Measurements from ENCODE around the gene CSAD. TPM values are rescaled to one million over a fixed set of nuclear protein-coding genes. Genes with fewer than 3 reads are reported as not detected.

CSAD gene
- total RNA-seq, 6 experiments from 2014 or later = 13.9 to 17.1 (median 16.0) TPM

GRCh38 chr12:53214687-53215455 lies 34.1 kb upstream of the CSAD start:
- Mint-ChIP-seq H3K36me3 (ENCODE audit: low read depth) (peaks cover 23% of the 10 kb centered on the region; the same call in 1 of the 2 replicates), H3K9me3 (no peaks in the 10 kb centered on the region), H3K27ac (peak overlapping the region; percentile 89), H3K4me1 (ENCODE audit: low read depth) (peaks cover 66% of the 10 kb centered on the region), H3K27me3 (ENCODE audit: insufficient read depth) (peaks cover 6% of the 10 kb centered on the region), H3K4me3 (no peak overlapping the region)
- TF ChIP-seq CTCF (IDR thresholded peaks at IDR 0.05) = no peak
- DNase-seq = no peak

GRCh38 chr12:53214221-53214620 lies 33.5 kb upstream of the CSAD start:
- peaks cover 19% of the 10 kb centered on the region; the same call in 1 of the 2 replicates for H3K36me3 Mint-ChIP-seq (ENCODE audit: low read depth)
- no peak for TF ChIP-seq CTCF (IDR thresholded peaks at IDR 0.05)
- H3K27ac Mint-ChIP-seq = peak overlapping the region; percentile 18; the same call in 1 of the 2 replicates
- H3K27me3 Mint-ChIP-seq (ENCODE audit: insufficient read depth) = peaks cover 6% of the 10 kb centered on the region
- peaks cover 63% of the 10 kb centered on the region for H3K4me1 Mint-ChIP-seq (ENCODE audit: low read depth)
- no peak overlapping the region for H3K4me3 Mint-ChIP-seq
- no peaks in the 10 kb centered on the region for H3K9me3 Mint-ChIP-seq
- DNase-seq = no peak

- H3K4me3 Mint-ChIP-seq = no peak overlapping the region
- H3K27ac Mint-ChIP-seq = peak overlapping the region; percentile 60
- H3K27me3 Mint-ChIP-seq (ENCODE audit: insufficient read depth) = peaks cover 6% of the 10 kb centered on the region
- H3K9me3 Mint-ChIP-seq = no peaks in the 10 kb centered on the region
- TF ChIP-seq CTCF (IDR thresholded peaks at IDR 0.05) = peak; percentile 97
- DNase-seq = peak; percentile 60
- peaks cover 18% of the 10 kb centered on the region; the same call in 1 of the 2 replicates for H3K36me3 Mint-ChIP-seq (ENCODE audit: low read depth)
- peaks cover 67% of the 10 kb centered on the region for H3K4me1 Mint-ChIP-seq (ENCODE audit: low read depth)
Measured at GRCh38 chr12:53213348-53213747, 32.6 kb upstream of the CSAD start.

- no peak for TF ChIP-seq CTCF (IDR thresholded peaks at IDR 0.05)
- Mint-ChIP-seq H3K4me1 (ENCODE audit: low read depth) (peaks cover 65% of the 10 kb centered on the region), H3K9me3 (no peaks in the 10 kb centered on the region), H3K27me3 (ENCODE audit: insufficient read depth) (peaks cover 6% of the 10 kb centered on the region), H3K36me3 (ENCODE audit: low read depth) (peaks cover 18% of the 10 kb centered on the region; the same call in 1 of the 2 replicates), H3K4me3 (no peak overlapping the region), H3K27ac (peak overlapping the region; percentile 60)
- DNase-seq = no peak
Measured at GRCh38 chr12:53212931-53213330, 32.2 kb upstream of the CSAD start.

GRCh38 chr12:53211476-53212381 lies 31.0 kb upstream of the CSAD start:
- peak; percentile 64 for TF ChIP-seq CTCF (IDR thresholded peaks at IDR 0.05)
- no peak overlapping the region for H3K4me3 Mint-ChIP-seq
- peaks cover 6% of the 10 kb centered on the region for H3K27me3 Mint-ChIP-seq (ENCODE audit: insufficient read depth)
- DNase-seq = no peak
- H3K27ac Mint-ChIP-seq = no peak overlapping the region
- peaks cover 59% of the 10 kb centered on the region for H3K4me1 Mint-ChIP-seq (ENCODE audit: low read depth)
- peaks cover 13% of the 10 kb centered on the region; the same call in 1 of the 2 replicates for H3K36me3 Mint-ChIP-seq (ENCODE audit: low read depth)
- H3K9me3 Mint-ChIP-seq = no peaks in the 10 kb centered on the region
